HG03442 (cell line): ENCODE data around the gene ZNF669.

Source experiments
- ATAC-seq: cut with Tn5 transposase; IDR thresholded peaks from one replicate; pipeline ENCODE4 v1.9.1; 2021; ENCODE audit warnings: mild to moderate bottlenecking, moderate library complexity; ENCODE audit not compliant: unreplicated experiment

Gene ZNF669

DNA sequence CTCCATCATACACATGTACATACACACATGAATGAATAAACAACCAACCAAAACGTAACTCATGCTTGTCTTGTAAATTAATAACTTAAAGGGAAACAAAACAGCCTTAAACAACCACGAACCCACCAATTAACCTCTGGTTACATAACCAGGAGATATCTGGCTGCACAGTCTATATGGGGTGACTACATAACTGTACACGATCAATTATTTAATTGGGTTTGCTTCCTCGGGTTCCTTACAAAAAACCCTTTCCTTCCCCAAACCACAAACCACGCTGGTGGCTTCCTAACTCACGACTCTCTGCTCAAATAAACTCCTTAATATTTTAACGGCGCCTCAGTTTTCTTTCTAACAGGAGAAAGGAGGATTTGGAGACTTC, 26.3 kb downstream of the ZNF669 start:
- no peak for ATAC-seq

- no peak for ATAC-seq
These were observed 26.9 kb downstream of the ZNF669 start for GRCh38 chr1:247077213-247077612.

- no peak for ATAC-seq
These were observed 33.5 kb downstream of the ZNF669 start for GRCh38 chr1:247070645-247071044.

- ATAC-seq, result no peak
These were observed 39.9 kb downstream of the ZNF669 start for GRCh38 chr1:247064304-247064703.

DNA sequence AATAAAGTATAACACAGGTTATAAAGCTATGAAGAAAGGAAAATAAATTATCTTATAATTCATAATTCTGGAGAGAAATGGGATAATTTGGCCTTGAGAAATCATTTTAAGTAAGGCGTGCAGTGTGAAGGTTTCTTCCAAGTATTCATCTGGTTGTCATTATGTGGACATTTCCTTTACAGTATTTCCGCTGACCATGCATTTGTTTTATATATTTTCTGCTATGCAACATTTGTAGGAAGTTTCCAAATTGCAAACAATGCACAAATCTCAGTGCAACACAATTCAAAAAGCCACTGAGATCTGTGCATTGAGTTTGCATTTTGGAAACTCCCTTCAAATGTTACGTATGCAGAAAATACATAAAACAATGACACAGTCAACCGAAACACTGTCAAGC, 43.4 kb downstream of the ZNF669 start:
- ATAC-seq, result no peak

DNA sequence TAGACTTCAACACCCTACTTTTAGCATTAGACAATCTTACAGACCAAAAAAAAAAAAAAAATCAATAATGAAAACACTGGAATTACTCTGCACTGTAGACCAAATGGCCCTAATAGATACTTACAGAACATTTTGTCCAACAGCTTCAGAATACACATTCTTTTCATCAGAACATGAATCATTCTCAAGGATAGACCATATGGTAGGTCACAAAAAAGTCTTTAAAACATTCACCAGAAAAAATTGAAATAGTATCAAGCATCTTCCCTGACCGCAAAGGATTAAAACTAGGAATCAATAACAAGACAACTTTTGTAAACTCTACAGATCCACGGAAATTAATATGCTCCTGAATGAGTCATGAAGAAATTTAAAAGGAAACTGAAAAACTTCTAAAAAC, 48.1 kb downstream of the ZNF669 start:
- ATAC-seq, result no peak

DNA sequence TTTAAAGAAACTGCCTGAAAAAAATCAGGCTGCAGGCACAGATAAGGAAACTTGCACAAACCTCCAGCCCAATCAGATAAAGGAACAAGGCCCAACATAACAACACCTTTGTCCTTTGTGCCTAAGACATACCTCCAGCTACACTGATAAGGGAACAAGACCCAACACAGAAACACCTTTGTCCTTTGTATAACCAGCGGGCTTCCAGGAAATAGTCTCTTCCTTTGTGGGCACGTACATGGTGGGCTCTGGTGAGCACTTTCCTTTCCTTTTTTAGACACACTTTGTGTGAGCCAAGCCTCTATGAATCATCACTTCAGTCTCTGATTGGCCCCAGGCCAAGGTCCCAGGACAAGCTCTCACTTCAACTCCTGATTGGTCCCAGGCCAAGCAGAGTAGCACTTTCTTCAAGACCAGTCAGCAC, 49.2 kb downstream of the ZNF669 start:
- ATAC-seq, result no peak
